Measurements from ENCODE around the gene TMPRSS11D.

The TMPRSS11D gene

GRCh38 chr4:67810011-67810410, 73.8 kb downstream of the TMPRSS11D start:
- no peak overlapping the region for H2AFZ ChIP-seq (ENCODE audit: low read depth, low read length, severe bottlenecking)
- no peak overlapping the region for H3K4me3 ChIP-seq (ENCODE audit: insufficient read depth, low read length, poor library complexity, severe bottlenecking)
- no peak overlapping the region for H3K9ac ChIP-seq (ENCODE audit: low read length)
- H3F3A ChIP-seq (ENCODE audit: insufficient read depth), result no peaks in the 10 kb centered on the region
- H3K27ac ChIP-seq (ENCODE audit: low read depth, low read length), result no peak overlapping the region
- no peaks in the 10 kb centered on the region for H3K9me2 ChIP-seq (replicated peaks; ENCODE audit: insufficient read depth, low read length)
- no peaks in the 10 kb centered on the region for H3K36me3 ChIP-seq (ENCODE audit: low read length)
- no peaks in the 10 kb centered on the region for H3K79me2 ChIP-seq (ENCODE audit: insufficient read depth, low read length)
- H3K9me3 ChIP-seq (ENCODE audit: insufficient read depth, low read length), result no peaks in the 10 kb centered on the region
- TF ChIP-seq, protein P1, sequence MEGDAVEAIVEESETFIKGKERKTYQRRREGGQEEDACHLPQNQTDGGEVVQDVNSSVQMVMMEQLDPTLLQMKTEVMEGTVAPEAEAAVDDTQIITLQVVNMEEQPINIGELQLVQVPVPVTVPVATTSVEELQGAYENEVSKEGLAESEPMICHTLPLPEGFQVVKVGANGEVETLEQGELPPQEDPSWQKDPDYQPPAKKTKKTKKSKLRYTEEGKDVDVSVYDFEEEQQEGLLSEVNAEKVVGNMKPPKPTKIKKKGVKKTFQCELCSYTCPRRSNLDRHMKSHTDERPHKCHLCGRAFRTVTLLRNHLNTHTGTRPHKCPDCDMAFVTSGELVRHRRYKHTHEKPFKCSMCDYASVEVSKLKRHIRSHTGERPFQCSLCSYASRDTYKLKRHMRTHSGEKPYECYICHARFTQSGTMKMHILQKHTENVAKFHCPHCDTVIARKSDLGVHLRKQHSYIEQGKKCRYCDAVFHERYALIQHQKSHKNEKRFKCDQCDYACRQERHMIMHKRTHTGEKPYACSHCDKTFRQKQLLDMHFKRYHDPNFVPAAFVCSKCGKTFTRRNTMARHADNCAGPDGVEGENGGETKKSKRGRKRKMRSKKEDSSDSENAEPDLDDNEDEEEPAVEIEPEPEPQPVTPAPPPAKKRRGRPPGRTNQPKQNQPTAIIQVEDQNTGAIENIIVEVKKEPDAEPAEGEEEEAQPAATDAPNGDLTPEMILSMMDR (IDR thresholded peaks at IDR 0.05; ENCODE audit: insufficient read depth, low read length, poor library complexity, severe bottlenecking), result no peak
- TF ChIP-seq EZH2phosphoT487 (conservative IDR thresholded peaks at IDR 0.05; ENCODE audit: low read length), result no peak
- H3K4me2 ChIP-seq (ENCODE audit: low read depth, low read length, poor library complexity, severe bottlenecking), result no peak overlapping the region
- no peaks in the 10 kb centered on the region for H3K27me3 ChIP-seq (ENCODE audit: low read length)
- no peaks in the 10 kb centered on the region for H4K20me1 ChIP-seq (ENCODE audit: low read depth, low read length)

- Histone ChIP-seq H3F3A (ENCODE audit: insufficient read depth) (no peaks in the 10 kb centered on the region), H3K36me3 (ENCODE audit: low read length) (no peaks in the 10 kb centered on the region), H3K4me3 (ENCODE audit: insufficient read depth, low read length, poor library complexity, severe bottlenecking) (no peak overlapping the region), H3K79me2 (ENCODE audit: insufficient read depth, low read length) (no peaks in the 10 kb centered on the region), H3K4me2 (ENCODE audit: low read depth, low read length, poor library complexity, severe bottlenecking) (no peak overlapping the region), H3K27me3 (ENCODE audit: low read length) (no peaks in the 10 kb centered on the region), H3K27ac (ENCODE audit: low read depth, low read length) (no peak overlapping the region), H3K9me3 (ENCODE audit: insufficient read depth, low read length) (no peaks in the 10 kb centered on the region), H4K20me1 (ENCODE audit: low read depth, low read length) (no peaks in the 10 kb centered on the region), H3K9ac (ENCODE audit: low read length) (no peak overlapping the region), H2AFZ (ENCODE audit: low read depth, low read length, severe bottlenecking) (no peak overlapping the region), H3K9me2 (replicated peaks; ENCODE audit: insufficient read depth, low read length) (no peaks in the 10 kb centered on the region)
- TF ChIP-seq, protein P1 (IDR thresholded peaks at IDR 0.05; ENCODE audit: insufficient read depth, low read length, poor library complexity, severe bottlenecking), result no peak
- no peak for TF ChIP-seq EZH2phosphoT487 (conservative IDR thresholded peaks at IDR 0.05; ENCODE audit: low read length)
Observed at GRCh38 chr4:67809502-67809901, 74.3 kb downstream of the TMPRSS11D start.

GRCh38 chr4:67796810-67797209, 87.0 kb downstream of the TMPRSS11D start:
- no peaks in the 10 kb centered on the region for H3F3A ChIP-seq (ENCODE audit: insufficient read depth)
- H3K27ac ChIP-seq (ENCODE audit: low read depth, low read length), result no peak overlapping the region
- no peaks in the 10 kb centered on the region for H3K79me2 ChIP-seq (ENCODE audit: insufficient read depth, low read length)
- no peak overlapping the region for H3K9ac ChIP-seq (ENCODE audit: low read length)
- H3K9me2 ChIP-seq (replicated peaks; ENCODE audit: insufficient read depth, low read length), result no peaks in the 10 kb centered on the region
- TF ChIP-seq EZH2phosphoT487 (conservative IDR thresholded peaks at IDR 0.05; ENCODE audit: low read length), result no peak
- TF ChIP-seq, protein P1 (IDR thresholded peaks at IDR 0.05; ENCODE audit: insufficient read depth, low read length, poor library complexity, severe bottlenecking), result no peak
- no peak overlapping the region for H2AFZ ChIP-seq (ENCODE audit: low read depth, low read length, severe bottlenecking)
- no peaks in the 10 kb centered on the region for H3K27me3 ChIP-seq (ENCODE audit: low read length)
- H3K36me3 ChIP-seq (ENCODE audit: low read length), result no peaks in the 10 kb centered on the region
- H3K9me3 ChIP-seq (ENCODE audit: insufficient read depth, low read length), result no peaks in the 10 kb centered on the region
- no peak overlapping the region for H3K4me3 ChIP-seq (ENCODE audit: insufficient read depth, low read length, poor library complexity, severe bottlenecking)
- no peak overlapping the region for H3K4me2 ChIP-seq (ENCODE audit: low read depth, low read length, poor library complexity, severe bottlenecking)
- no peaks in the 10 kb centered on the region for H4K20me1 ChIP-seq (ENCODE audit: low read depth, low read length)
